Spleen (tissue), 7 donors: ENCODE results near the gene RETREG2.

Experiments used
- CTCF ChIP-seq, 11 experiments: fragments of 200-600 bp in 7 of 11; fragments of 450-650 bp in 4 of 11; sonication (generic) in 4 of 11; IDR thresholded peaks in 8 of 11; conservative IDR thresholded peaks in 3 of 11; 1 replicate in 7 of 11; 2 replicates in 4 of 11; pipeline versions ENCODE4 v1.4.0 to v1.8.0; 2016 to 2021; ENCODE audit warnings: antibody characterized with exemption in 11 of 11, inconsistent platforms in 4 of 11, mild to moderate bottlenecking in 1 of 11
- POLR2AphosphoS5 ChIP-seq, 3 donors: sonication (generic); formaldehyde crosslinking; IDR thresholded peaks; one replicate each; pipeline ENCODE4 v1.5.1; 2017; ENCODE audit warnings: antibody characterized with exemption in 3 of 3
- donor health status: DM: no; HTN: no; CAD: no; lungs with moderate emphysema.
- donor health status: DM: no; HTN: no; CAD: no.
- donor health status: DM: no; HTN: no; CAD: no.

GRCh38 chr2:219168526-219168925 is 9.5 kb upstream of the RETREG2 start:
- TF ChIP-seq CTCF (IDR thresholded peaks at IDR 0.05 in 8 of 11, conservative IDR thresholded peaks at IDR 0.05 in 3 of 11) = no peak
- no peak for TF ChIP-seq POLR2AphosphoS5 (IDR thresholded peaks at IDR 0.05)
